ENCODE data around the gene BAAT.

DNA sequence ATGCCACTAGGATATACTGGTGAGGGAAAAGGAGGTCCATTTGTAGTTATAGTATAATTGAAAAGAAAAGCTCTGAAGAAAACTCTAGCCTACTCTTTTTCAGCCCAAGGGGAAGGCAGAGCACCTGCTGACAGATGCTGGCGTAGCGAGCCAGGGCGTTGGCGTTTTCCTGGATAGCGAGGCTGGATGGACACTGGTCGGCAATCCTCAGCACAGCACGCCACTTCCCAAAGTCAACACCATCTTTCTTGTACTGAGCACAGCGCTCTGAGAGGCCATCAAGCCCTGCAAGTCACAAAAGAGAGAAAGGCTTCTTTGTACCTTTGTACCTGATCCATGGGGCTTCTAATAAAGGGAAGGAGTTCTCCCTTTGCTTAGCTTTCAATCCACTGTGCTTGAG, 42.6 kb upstream of the BAAT start:
- TF ChIP-seq CBX5 (CRISPR knock-in tag; IDR thresholded peaks at IDR 0.05; ENCODE audit: borderline replicate concordance) (no peak), ZNF749 (CRISPR knock-in tag; IDR thresholded peaks at IDR 0.05; ENCODE audit: borderline replicate concordance) (no peak), ZNF569 (CRISPR knock-in tag; IDR thresholded peaks at IDR 0.05; ENCODE audit: borderline replicate concordance) (no peak), TAF1 (CRISPR knock-in tag; IDR thresholded peaks at IDR 0.05) (no peak), GABPA (IDR thresholded peaks at IDR 0.05; ENCODE audit: low read depth, low read length) (no peak), GABPA (CRISPR knock-in tag; IDR thresholded peaks at IDR 0.05; ENCODE audit: low read depth) (no peak), MAFK (conservative IDR thresholded peaks at IDR 0.05 in 1 of 2, IDR thresholded peaks at IDR 0.05 in 1 of 2; ENCODE audit: low read length in 2 of 2) (no peak)
- TF ChIP-seq, protein P1, sequence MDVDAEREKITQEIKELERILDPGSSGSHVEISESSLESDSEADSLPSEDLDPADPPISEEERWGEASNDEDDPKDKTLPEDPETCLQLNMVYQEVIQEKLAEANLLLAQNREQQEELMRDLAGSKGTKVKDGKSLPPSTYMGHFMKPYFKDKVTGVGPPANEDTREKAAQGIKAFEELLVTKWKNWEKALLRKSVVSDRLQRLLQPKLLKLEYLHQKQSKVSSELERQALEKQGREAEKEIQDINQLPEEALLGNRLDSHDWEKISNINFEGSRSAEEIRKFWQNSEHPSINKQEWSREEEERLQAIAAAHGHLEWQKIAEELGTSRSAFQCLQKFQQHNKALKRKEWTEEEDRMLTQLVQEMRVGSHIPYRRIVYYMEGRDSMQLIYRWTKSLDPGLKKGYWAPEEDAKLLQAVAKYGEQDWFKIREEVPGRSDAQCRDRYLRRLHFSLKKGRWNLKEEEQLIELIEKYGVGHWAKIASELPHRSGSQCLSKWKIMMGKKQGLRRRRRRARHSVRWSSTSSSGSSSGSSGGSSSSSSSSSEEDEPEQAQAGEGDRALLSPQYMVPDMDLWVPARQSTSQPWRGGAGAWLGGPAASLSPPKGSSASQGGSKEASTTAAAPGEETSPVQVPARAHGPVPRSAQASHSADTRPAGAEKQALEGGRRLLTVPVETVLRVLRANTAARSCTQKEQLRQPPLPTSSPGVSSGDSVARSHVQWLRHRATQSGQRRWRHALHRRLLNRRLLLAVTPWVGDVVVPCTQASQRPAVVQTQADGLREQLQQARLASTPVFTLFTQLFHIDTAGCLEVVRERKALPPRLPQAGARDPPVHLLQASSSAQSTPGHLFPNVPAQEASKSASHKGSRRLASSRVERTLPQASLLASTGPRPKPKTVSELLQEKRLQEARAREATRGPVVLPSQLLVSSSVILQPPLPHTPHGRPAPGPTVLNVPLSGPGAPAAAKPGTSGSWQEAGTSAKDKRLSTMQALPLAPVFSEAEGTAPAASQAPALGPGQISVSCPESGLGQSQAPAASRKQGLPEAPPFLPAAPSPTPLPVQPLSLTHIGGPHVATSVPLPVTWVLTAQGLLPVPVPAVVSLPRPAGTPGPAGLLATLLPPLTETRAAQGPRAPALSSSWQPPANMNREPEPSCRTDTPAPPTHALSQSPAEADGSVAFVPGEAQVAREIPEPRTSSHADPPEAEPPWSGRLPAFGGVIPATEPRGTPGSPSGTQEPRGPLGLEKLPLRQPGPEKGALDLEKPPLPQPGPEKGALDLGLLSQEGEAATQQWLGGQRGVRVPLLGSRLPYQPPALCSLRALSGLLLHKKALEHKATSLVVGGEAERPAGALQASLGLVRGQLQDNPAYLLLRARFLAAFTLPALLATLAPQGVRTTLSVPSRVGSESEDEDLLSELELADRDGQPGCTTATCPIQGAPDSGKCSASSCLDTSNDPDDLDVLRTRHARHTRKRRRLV (CRISPR knock-in tag; IDR thresholded peaks at IDR 0.05), result no peak
- TF ChIP-seq, protein P2, sequence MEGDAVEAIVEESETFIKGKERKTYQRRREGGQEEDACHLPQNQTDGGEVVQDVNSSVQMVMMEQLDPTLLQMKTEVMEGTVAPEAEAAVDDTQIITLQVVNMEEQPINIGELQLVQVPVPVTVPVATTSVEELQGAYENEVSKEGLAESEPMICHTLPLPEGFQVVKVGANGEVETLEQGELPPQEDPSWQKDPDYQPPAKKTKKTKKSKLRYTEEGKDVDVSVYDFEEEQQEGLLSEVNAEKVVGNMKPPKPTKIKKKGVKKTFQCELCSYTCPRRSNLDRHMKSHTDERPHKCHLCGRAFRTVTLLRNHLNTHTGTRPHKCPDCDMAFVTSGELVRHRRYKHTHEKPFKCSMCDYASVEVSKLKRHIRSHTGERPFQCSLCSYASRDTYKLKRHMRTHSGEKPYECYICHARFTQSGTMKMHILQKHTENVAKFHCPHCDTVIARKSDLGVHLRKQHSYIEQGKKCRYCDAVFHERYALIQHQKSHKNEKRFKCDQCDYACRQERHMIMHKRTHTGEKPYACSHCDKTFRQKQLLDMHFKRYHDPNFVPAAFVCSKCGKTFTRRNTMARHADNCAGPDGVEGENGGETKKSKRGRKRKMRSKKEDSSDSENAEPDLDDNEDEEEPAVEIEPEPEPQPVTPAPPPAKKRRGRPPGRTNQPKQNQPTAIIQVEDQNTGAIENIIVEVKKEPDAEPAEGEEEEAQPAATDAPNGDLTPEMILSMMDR (CRISPR knock-in tag; IDR thresholded peaks at IDR 0.05), result no peak

Data from HepG2 (cell line).